CD4-positive, alpha-beta memory T cell (primary cell): ENCODE results near the gene JTB. TPM values are rescaled to one million over a fixed set of nuclear protein-coding genes. Genes with fewer than 3 reads are reported as not detected.

Experiments used
- CTCF ChIA-PET: fragments of 350-600 bp; sonication (Branson Sonifier 250); formaldehyde crosslinking; loops from one replicate; lab custom pipeline; 2021; ENCODE audit warnings: inconsistent platforms; ENCODE audit not compliant: partially characterized antibody; lab: Charles Lee
- POLR2A ChIA-PET: fragments of 350-600 bp; sonication (Branson Sonifier 250); formaldehyde crosslinking; loops from one replicate; lab custom pipeline; 2021; ENCODE audit not compliant: partially characterized antibody; lab: Charles Lee
- DNase-seq, 5 donors: peaks; one replicate each; pipeline versions ENCODE4 v3.0.0 to v3.0.0-alpha.2; 2020 to 2022; ENCODE audit warnings: mixed read lengths in 1 of 5
- H3K27ac ChIP-seq: one replicate; pipeline ENCODE4 v1.7.0; 2013; ENCODE audit warnings: low read depth, low read length
- H3K27me3 ChIP-seq: 2 replicates; pipeline ENCODE4 v1.7.0; 2013; ENCODE audit warnings: mild to moderate bottlenecking, low read length, moderate library complexity; ENCODE audit not compliant: insufficient read depth
- H3K36me3 ChIP-seq: 2 replicates; pipeline ENCODE4 v1.7.0; 2013; ENCODE audit warnings: mild to moderate bottlenecking, low read length, moderate library complexity; ENCODE audit not compliant: insufficient read depth
- H3K4me1 ChIP-seq: 2 replicates; pipeline ENCODE4 v1.7.0; 2013; ENCODE audit warnings: mild to moderate bottlenecking, low read length, moderate library complexity; ENCODE audit not compliant: insufficient read depth
- H3K4me3 ChIP-seq, 2 donors: one replicate each; pipeline ENCODE4 v1.7.0; 2013; ENCODE audit warnings: low read length in 2 of 2, mild to moderate bottlenecking in 1 of 2
- H3K9me3 ChIP-seq, 2 donors: one replicate each; pipeline ENCODE4 v1.7.0; 2013; ENCODE audit warnings: low read length in 2 of 2, control low read depth in 1 of 2; ENCODE audit not compliant: control insufficient read depth in 1 of 2
- H3K27ac Mint-ChIP-seq, 7 donors: one replicate each; pipeline ENCODE4 v1.8.0; 2020 to 2021; ENCODE audit warnings: mixed read lengths in 7 of 7, mild to moderate bottlenecking in 6 of 7, inconsistent platforms in 3 of 7, moderate library complexity in 3 of 7
- H3K27me3 Mint-ChIP-seq, 2 donors: one replicate each; pipeline ENCODE4 v1.8.0; 2020 to 2021; ENCODE audit warnings: mixed read lengths in 2 of 2
- H3K36me3 Mint-ChIP-seq, 2 donors: one replicate each; pipeline ENCODE4 v1.8.0; 2020 to 2021; ENCODE audit warnings: mixed read lengths in 2 of 2, inconsistent platforms in 1 of 2, mild to moderate bottlenecking in 1 of 2
- H3K4me1 Mint-ChIP-seq, 4 donors: one replicate each; pipeline ENCODE4 v1.8.0; 2020 to 2021; ENCODE audit warnings: mixed read lengths in 4 of 4, mild to moderate bottlenecking in 1 of 4
- H3K4me3 Mint-ChIP-seq, 8 donors: one replicate each; pipeline ENCODE4 v1.8.0; 2020 to 2021; ENCODE audit warnings: mixed read lengths in 8 of 8, mild to moderate bottlenecking in 7 of 8, moderate library complexity in 6 of 8, inconsistent platforms in 3 of 8
- H3K9me3 Mint-ChIP-seq, 8 donors: one replicate each; pipeline ENCODE4 v1.8.0; 2020 to 2021; ENCODE audit warnings: mixed read lengths in 8 of 8, mild to moderate bottlenecking in 5 of 8, inconsistent platforms in 3 of 8, moderate library complexity in 1 of 8
- intact Hi-C: fragments of 100-400 bp; cut with micrococcal nuclease; formaldehyde crosslinking; loops from one replicate; pipeline ENCODE4 v1.15.1; 2023
- polyA plus RNA-seq, 2 donors: library from polyadenylated mRNA; unstranded; fragments of 300-500 nt; fragmentation: Illumina TruSeq; gene quantifications; one replicate each; pipeline ENCODE4 v1.2.3, GENCODE V29; 2021
- total RNA-seq, 2 experiments: library from RNA; stranded (reverse); gene quantifications; one replicate each; pipeline ENCODE4 v1.2.3, GENCODE V29; 2021

The JTB gene
- total and polyA plus RNA-seq, 4 experiments from 2014 or later: 121 to 445 (median 207) TPM

GRCh38 chr1:153938996-153939395, 38.5 kb downstream of the JTB start:
- H3K36me3 ChIP-seq: peaks cover 84% of the 10 kb centered on the region
- CTCF ChIA-PET: no interaction called here
- peak overlapping the region in 2 of 7 donors; percentile 18 to 56 for H3K27ac Mint-ChIP-seq

DNA sequence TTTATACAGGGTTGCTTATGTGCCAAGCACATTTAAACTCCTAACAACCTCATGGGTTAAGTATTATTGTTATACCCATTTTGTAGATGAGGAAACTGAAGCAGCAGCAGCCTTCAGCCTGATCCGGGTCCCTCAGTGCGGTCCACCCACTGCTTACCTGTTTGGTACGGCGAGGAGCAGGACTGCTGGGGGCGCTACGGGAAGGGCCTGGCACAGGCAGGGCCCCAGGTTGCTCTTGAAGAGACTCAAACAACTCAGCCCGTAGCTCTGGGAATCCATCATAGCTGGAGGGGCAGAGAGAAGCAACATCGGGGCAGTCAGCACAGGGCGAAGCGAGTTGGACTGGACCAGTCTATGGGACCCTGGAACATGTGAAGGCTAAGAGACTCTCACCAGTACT, 40.1 kb downstream of the JTB start:
- H3K27me3 ChIP-seq: no peaks in the 10 kb centered on the region
- Mint-ChIP-seq H3K4me1 (peaks cover 4 to 24% (median 10%) of the 10 kb centered on the region in 4 donors), H3K4me3 (no peak overlapping the region), H3K27me3 (no peaks in the 10 kb centered on the region), H3K9me3 (no peaks in the 10 kb centered on the region), H3K27ac (peak overlapping the region in 2 of 7 donors; percentile 24 to 57), H3K36me3 (peaks cover 49 to 78% of the 10 kb centered on the region in 2 donors)
- POLR2A ChIA-PET: interaction anchor here (13.0 kb wide), 1 partner anchor 12 kb away, joined by 298 read pairs; the partner anchor contains the start of gene GATAD2B
- intact Hi-C loops: no loop called here
- peaks cover 91% of the 10 kb centered on the region for H3K36me3 ChIP-seq
- H3K27ac ChIP-seq: no peak overlapping the region
- peaks cover 2% of the 10 kb centered on the region for H3K4me1 ChIP-seq
- no peak for DNase-seq
- H3K4me3 ChIP-seq: no peak overlapping the region
- no peaks in the 10 kb centered on the region for H3K9me3 ChIP-seq
- CTCF ChIA-PET: interaction anchor here (1.7 kb wide), 1 partner anchor 9 kb away, joined by 5 read pairs; the partner anchor contains the start of gene DENND4B

More at GRCh38 chr1:153938996-153939395, 38.5 kb downstream of the JTB start:
- POLR2A ChIA-PET: interaction anchor here (1.3 to 13.0 kb wide), 5 partner anchors 14 to 52 kb away, joined by 3 to 298 read pairs (median 5); partner anchors contain the start of genes CREB3L4, CRTC2, GATAD2B and RPS27
- Mint-ChIP-seq H3K4me3 (peak overlapping the region in 1 of 8 donors; percentile 55), H3K36me3 (peaks cover 57 to 80% of the 10 kb centered on the region in 2 donors), H3K9me3 (no peaks in the 10 kb centered on the region), H3K27me3 (no peaks in the 10 kb centered on the region), H3K4me1 (peaks cover 16 to 41% (median 23%) of the 10 kb centered on the region in 4 donors)
- no peak for DNase-seq
- intact Hi-C loops: no loop called here
- peaks cover 19% of the 10 kb centered on the region for H3K4me1 ChIP-seq
- no peak overlapping the region for H3K4me3 ChIP-seq
- no peak overlapping the region for H3K27ac ChIP-seq
- no peaks in the 10 kb centered on the region for H3K27me3 ChIP-seq
- H3K9me3 ChIP-seq: no peaks in the 10 kb centered on the region

DNA sequence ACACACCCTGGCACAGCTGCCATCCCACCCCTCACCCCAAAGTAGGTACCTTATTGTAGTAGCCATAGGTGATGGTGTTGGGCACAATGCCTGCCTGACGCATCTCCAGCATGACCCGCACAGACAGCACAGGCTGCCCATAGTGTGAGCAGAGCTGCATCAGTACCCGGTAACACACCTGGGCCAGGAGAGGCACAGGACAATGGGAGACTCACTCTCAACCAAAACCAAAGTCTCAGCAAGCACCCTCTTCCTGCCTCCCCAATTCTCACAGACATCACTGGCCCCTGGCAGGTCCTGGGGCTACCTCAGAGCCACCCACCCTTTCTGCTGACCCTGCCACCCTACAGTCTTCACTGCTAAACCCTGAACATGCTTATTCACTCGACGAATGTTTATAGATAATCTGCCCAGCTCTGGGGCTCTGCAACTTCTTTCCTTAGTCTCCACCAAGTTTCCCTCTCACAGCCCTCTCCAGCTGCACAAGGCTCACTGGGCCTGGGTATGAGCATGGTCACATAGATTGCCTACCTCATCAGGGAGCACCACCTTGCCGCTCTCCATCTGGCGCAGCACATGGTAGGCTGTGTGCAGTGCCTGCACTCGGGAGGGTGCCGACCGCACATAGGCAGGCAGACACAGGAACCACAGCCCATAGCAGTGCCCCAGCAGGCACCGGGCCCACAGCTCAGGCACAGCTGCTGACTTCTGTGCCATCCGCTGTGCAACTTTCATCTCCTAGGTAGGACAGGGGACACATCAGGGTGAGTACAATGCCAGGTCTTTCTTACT, 41.3 kb downstream of the JTB start:
- Mint-ChIP-seq H3K36me3 (peaks cover 46 to 74% of the 10 kb centered on the region in 2 donors), H3K27me3 (no peaks in the 10 kb centered on the region), H3K4me1 (peaks cover 3 to 16% (median 7%) of the 10 kb centered on the region in 4 donors), H3K4me3 (no peak overlapping the region), H3K9me3 (no peaks in the 10 kb centered on the region), H3K27ac (peak overlapping the region in 5 of 7 donors; percentile 34 to 51 (median 46))
- no peak overlapping the region for H3K27ac ChIP-seq
- intact Hi-C loops: no loop called here
- no peaks in the 10 kb centered on the region for H3K4me1 ChIP-seq
- CTCF ChIA-PET: interaction anchor here (1.7 kb wide), 1 partner anchor 10 kb away, joined by 5 read pairs; the partner anchor contains the start of gene DENND4B
- POLR2A ChIA-PET: interaction anchor here (1.7 to 13.0 kb wide), 2 partner anchors 11 to 13 kb away, joined by 7 to 298 read pairs; partner anchors contain the start of gene GATAD2B
- H3K27me3 ChIP-seq: no peaks in the 10 kb centered on the region
- no peak overlapping the region for H3K4me3 ChIP-seq
- peaks cover 86% of the 10 kb centered on the region for H3K36me3 ChIP-seq
- DNase-seq: no peak
- no peaks in the 10 kb centered on the region for H3K9me3 ChIP-seq

GRCh38 chr1:153934746-153935145, 42.7 kb downstream of the JTB start:
- no peaks in the 10 kb centered on the region for H3K9me3 ChIP-seq
- peaks cover 71% of the 10 kb centered on the region for H3K36me3 ChIP-seq
- H3K36me3 Mint-ChIP-seq: peaks cover 39 to 73% of the 10 kb centered on the region in 2 donors
- intact Hi-C loops: no loop called here
- H3K27ac Mint-ChIP-seq: peak overlapping the region in 2 of 7 donors; percentile 68 to 75
- no peaks in the 10 kb centered on the region for H3K27me3 Mint-ChIP-seq
- no peak overlapping the region for H3K4me3 Mint-ChIP-seq
- no peak for DNase-seq
- ChIA-PET CTCF (interaction anchor here (0.9 to 1.4 kb wide), 2 partner anchors 12 kb away, joined by 3 to 6 read pairs; partner anchors contain the start of genes DENND4B and GATAD2B), POLR2A (interaction anchor here (0.6 to 1.8 kb wide), 4 partner anchors 11 to 20 kb away, joined by 5 to 7 read pairs (median 6); partner anchors contain the start of genes DENND4B and GATAD2B)
- peaks cover 0 to 8% (median 0%) of the 10 kb centered on the region in 4 donors for H3K4me1 Mint-ChIP-seq
- H3K27ac ChIP-seq: no peak overlapping the region
- H3K4me3 ChIP-seq: no peak overlapping the region
- no peaks in the 10 kb centered on the region for H3K27me3 ChIP-seq
- no peaks in the 10 kb centered on the region for H3K9me3 Mint-ChIP-seq
- no peaks in the 10 kb centered on the region for H3K4me1 ChIP-seq

- CTCF ChIA-PET: interaction anchor here (0.9 to 1.4 kb wide), 2 partner anchors 11 to 13 kb away, joined by 3 to 6 read pairs; partner anchors contain the start of genes DENND4B and GATAD2B
- intact Hi-C loops: no loop called here
- Mint-ChIP-seq H3K4me1 (peaks cover 0 to 1% (median under 1%) of the 10 kb centered on the region in 4 donors), H3K9me3 (no peaks in the 10 kb centered on the region), H3K36me3 (peaks cover 33 to 70% of the 10 kb centered on the region in 2 donors), H3K4me3 (no peak overlapping the region), H3K27ac (no peak overlapping the region), H3K27me3 (no peaks in the 10 kb centered on the region)
- POLR2A ChIA-PET: interaction anchor here (0.6 to 1.8 kb wide), 3 partner anchors 11 to 19 kb away, joined by 5 to 6 read pairs (median 6); partner anchors contain the start of genes DENND4B and GATAD2B
- H3K4me3 ChIP-seq: no peak overlapping the region
- H3K27me3 ChIP-seq: no peaks in the 10 kb centered on the region
- H3K27ac ChIP-seq: no peak overlapping the region
- peaks cover 63% of the 10 kb centered on the region for H3K36me3 ChIP-seq
- no peak for DNase-seq
- H3K9me3 ChIP-seq: no peaks in the 10 kb centered on the region
- no peaks in the 10 kb centered on the region for H3K4me1 ChIP-seq
Observed at GRCh38 chr1:153933955-153934354, 43.5 kb downstream of the JTB start.

GRCh38 chr1:153933430-153933829, 44.0 kb downstream of the JTB start:
- POLR2A ChIA-PET: interaction anchor here (1.8 to 16.4 kb wide), 2 partner anchors 10 kb away, joined by 6 to 298 read pairs; partner anchors contain the start of genes DENND4B and GATAD2B
- Mint-ChIP-seq H3K27ac (peak overlapping the region in 1 of 7 donors; percentile 30), H3K27me3 (no peaks in the 10 kb centered on the region)

More at GRCh38 chr1:153933430-153933829, 44.0 kb downstream of the JTB start:
- peaks cover 0 to 6% (median 0%) of the 10 kb centered on the region in 4 donors for H3K4me1 Mint-ChIP-seq
- Histone ChIP-seq H3K9me3 (no peaks in the 10 kb centered on the region), H3K27me3 (no peaks in the 10 kb centered on the region), H3K27ac (no peak overlapping the region), H3K36me3 (peaks cover 60% of the 10 kb centered on the region), H3K4me3 (no peak overlapping the region), H3K4me1 (no peaks in the 10 kb centered on the region)
- no peak overlapping the region for H3K4me3 Mint-ChIP-seq
- intact Hi-C loops: no loop called here
- CTCF ChIA-PET: no interaction called here
- no peak for DNase-seq
- H3K36me3 Mint-ChIP-seq: peaks cover 33 to 68% of the 10 kb centered on the region in 2 donors
- H3K9me3 Mint-ChIP-seq: no peaks in the 10 kb centered on the region
